GDM1 (cell line): ENCODE results near the gene FAM181B.
"Not testable (repeated sequence)": the region's sequence is repeated elsewhere in the genome, so short reads cannot be mapped to it uniquely, and the experiment has no call there.

ENCODE experiments used
- DNase-seq: peaks from one replicate; lab custom pipeline; 2025; lab: John Stamatoyannopoulos, UW

FAM181B gene

DNA sequence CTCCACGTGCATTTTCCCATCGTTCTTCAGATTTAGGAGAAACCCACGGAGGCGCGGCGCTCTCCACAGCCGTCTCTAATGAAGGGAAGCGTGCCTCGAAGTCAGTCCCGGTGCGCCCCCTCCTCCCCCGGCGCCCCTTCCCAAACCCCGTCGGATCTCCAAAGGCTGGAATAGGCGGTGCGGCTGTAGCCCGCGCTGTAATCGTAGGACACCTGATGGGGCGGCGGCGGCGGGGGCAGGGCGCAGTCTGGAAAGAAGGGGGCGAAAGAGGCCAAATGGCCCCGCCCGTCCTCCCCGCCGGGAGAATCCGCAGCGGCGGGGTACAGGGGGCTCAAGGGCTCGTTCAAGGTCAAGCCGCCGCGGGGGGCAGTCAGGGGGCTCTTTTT is 1.3 kb downstream of the FAM181B start:
- DNase-seq, result no peak

DNA sequence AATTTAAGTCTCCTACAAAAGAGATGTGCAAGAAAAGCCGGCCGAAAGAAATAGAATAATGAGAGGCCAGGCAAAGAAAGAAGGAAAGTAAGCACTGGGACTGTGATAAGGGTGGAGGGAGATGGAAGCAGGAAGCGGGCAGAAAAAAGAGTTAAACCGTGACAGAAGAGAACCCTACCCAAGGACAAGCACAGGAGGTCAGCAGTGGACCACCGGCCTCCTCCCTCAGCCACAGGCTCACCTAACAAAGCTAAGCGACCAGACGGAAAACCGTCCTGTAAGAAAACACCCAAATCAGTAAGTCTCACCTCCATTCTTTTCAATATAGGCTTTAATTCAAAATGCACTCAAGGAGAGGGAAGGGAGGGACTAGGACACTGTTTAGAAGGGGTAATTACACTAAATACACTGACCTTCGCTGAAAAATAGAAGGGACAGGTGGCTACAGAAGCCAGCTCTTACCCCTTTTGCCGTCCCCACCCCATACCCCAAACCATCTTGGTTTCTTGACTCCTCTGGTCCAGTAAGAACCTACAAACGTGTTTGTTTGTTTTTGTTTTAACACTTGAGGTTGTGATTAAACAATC is 1.9 kb downstream of the FAM181B start:
- no peak for DNase-seq

DNA sequence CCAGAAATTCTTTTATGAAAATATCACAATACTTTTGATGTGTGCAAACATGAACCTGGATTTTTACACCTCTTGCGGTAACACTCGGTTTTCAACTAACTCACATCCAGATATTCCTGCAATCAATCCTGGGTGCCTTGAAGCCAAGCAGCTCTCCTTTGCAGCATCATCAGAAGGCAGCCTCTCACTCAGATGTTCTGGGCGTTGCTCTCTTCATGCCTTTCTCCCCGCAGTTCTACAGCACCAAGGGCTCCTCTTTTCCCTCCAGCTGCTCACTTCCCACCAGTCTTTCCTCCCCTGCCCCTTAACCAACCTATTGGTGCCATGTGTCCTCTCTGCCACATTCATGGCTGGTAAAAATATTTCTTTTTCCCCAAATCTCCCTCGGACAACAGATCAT is 2.9 kb downstream of the FAM181B start:
- no peak for DNase-seq

DNA sequence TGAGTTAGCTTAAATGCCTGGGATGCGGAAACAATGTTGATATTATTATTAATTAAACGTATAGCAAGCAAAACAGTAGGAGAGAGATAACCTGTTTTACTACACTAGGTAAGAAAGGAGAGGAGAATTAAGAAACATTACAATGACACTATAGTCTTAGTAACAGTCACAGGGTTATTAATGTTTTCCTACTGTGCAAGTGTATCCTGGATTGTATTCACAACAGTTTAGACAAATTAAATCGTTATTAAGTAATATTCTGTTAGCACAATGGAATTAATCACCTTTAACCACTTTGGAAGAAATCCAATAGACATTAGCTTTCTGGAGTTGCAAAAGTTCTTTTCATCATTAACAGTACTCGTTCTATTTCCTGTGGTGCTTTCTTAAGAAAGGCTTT is 3.4 kb downstream of the FAM181B start:
- no peak for DNase-seq

DNA sequence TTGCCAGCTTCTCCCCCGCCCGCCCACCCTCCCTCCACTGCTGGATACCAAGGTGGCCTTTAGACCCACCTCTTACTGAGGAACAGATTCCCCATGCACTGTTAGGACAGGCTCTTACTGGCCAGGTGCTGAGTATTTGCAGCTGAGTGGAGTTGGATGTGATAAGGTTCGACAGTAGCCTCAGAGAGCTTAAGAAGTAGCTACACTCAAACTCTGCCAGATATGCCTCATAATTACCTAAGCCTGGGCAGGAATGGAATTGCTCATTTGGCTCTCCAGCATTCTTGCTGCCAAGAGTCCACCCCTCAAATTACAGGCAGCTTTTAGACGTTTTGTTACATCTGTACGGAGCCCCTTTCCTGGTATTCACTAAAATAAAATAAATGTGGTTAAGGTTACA is 9.6 kb downstream of the FAM181B start:
- no peak for DNase-seq

DNA sequence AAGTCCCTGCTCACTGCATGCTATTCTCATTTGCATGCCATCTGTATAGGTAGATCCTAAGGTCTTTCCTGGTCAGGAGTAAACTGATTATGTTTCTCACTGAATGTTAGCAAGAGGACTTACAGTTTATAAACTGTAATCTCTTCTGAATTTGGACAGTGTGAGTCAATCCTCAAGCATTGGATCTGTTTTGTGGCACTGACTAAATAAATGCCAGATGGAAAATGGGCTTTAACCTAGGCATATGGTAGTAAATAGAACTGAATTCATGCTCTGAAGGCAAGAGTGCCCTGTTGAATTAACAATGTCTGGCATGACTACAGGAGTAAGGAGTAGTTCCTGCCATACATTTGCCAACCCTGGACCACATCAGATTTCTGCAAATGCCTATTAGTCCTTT is 11.4 kb downstream of the FAM181B start:
- no peak for DNase-seq

DNA sequence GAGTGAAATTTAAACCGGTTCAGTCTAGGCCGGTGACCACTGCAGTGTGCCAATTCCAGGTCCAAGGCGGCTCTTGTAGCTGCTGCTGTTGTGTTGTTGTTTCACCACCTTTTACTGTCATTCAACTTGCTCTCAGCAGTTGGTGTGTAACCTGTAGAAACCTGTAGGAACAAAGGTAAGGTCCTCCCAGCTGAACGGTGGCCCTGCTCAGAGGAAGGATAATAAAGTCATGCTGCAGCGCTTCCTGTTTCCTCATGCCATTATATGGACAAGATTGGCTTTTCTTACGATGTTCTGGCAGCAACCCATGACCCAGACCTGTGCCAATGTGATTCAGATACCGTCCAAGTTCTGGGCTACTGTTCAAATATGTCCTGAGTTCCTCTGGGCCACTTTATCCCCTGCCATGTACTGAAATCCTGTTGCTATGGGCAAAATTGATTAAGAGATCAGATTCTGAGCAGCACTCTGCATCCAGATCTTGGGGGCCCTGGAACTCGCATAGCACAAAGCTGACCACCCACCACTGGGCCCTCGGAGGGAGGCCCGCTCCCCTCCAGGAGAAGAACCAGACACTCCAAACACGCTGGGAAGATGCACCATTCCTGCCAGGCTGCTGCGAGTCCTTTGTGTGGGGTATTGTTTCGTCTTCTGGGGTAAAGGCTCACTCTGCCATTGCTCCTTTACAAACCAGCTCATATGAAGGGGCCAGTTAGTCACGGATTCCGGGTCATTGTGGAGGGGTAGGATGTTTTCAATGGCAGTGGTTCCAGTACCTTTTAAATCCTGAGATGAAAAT is 13.2 kb downstream of the FAM181B start:
- no peak for DNase-seq

DNA sequence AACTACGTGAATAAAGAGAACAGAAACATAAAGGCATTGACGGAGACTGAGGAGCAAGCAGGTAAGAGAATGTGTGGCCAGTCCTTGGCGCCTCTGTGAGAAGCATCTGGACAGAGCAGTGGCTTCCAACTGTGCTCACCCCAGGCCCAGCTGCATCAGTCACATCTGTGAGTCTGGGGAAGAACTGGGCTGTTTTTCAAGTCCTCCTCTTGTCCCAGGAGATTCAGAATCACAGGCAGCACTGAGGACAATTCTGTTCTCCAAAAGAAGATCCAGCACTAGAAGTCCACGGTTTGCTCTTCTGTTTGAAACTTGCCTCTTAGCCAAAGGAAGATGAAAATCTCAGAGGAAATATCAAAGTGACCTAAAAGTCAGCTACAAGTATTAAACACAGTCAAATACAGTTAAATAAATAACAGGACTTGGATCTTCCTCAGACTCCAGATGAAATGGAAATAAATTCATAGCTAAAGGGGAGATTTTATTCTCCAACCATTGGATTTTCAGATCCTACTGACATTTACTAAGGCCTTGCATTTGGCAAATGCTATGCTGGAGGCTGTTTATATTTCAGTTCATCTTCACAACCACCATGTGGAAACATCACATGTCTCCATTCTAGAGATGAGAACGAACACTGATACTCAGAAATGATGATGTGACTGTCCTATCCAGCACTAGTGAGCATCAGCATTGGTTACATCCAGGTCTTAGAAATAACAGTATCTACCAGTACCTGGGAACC is 14.1 kb downstream of the FAM181B start:
- DNase-seq, result no peak

DNA sequence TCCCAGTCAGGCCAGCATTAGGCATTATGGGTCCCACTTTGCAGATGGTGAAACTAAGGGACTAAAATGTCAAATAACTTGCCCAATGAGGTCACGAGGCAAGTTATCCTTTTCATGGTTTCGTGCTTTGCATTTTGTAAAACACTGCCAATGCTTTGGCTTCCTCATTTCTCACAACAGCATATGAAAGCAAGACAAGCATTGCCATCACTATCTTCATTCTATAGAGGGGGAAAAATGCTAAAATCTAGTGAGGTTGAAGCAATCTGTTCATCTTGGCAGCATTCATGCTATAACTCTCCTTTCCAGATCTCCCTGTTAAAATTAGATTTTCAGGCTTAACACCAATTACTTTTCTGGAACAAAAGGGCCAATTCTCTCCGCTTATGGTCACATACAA is 14.8 kb downstream of the FAM181B start:
- DNase-seq, result no peak

DNA sequence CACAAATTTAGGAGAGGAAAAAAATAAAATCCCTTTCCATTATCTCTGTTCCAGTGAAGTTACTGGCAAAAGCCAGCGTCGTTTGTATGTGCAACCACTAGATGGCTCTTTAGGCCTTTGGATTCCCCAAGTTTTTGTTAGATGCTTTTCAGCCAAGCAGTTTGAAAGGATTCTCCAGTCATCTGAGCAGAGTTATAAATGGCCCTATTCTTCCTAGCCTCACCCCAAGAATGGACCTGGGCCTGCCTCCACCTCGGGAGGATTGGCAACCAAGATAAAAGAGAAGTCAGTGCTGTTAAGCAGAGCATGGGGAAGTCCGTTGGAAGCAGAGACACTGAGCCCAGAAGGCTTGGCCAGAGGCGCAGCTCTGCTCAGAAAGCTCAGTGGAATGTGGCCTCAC is 15.4 kb downstream of the FAM181B start:
- peak; percentile 7 for DNase-seq

DNA sequence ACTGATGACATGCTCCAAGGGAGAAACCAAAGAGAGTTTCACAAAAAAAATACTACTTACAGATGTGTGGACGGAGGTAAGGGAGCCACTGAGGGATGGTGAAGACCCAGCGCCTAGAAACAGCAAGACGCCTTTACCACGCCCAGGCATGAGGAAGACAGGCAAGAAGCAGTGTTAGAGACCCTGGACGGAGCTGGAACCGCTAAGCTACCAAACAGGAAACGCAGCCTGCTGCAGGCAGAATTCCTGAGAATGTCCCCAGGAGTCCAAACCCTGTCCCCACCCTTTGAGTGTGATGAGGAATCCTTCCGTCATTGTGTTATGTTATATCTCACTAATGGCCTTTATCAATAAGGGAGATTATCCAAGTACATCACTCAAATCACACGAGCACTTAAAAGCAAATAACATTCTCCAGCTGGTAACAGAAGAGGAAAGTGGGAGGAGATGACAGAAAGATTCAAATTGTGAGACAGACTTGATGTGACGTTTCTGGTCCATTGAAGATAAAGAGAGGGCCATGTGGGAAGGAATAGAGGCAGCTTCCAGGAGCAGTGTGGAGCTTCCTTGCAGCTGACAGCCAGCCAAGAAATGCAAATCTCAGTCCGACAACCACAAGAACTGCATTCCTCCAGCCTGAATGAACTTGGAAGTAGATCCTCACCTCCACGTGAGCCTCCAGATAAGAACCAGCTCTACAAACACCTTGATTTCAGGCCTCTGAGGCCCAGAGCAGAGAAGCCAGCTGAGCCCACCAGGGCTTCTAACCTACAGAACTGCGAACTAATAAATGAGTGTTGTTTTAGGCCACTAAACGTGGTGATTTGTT is 19.1 kb downstream of the FAM181B start:
- DNase-seq, result no peak

DNA sequence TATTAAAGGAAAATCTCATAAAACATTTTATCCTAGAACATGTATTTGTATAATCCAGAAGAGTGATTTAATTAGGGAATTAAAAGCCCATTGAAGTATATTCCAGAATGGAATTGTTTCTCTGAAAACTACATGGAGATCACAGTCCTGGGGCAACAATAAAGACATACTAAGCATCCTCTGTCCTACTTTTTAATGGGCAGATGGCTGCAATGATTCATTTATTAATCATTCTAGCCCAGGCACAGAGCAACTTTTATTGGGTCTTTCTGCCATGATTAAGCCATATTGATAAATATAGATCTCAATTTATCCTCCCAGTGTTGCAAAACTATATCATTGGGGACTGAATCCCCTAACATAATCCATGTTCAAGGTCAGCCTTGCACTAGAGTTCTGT is 22.0 kb downstream of the FAM181B start:
- DNase-seq, result no peak

DNA sequence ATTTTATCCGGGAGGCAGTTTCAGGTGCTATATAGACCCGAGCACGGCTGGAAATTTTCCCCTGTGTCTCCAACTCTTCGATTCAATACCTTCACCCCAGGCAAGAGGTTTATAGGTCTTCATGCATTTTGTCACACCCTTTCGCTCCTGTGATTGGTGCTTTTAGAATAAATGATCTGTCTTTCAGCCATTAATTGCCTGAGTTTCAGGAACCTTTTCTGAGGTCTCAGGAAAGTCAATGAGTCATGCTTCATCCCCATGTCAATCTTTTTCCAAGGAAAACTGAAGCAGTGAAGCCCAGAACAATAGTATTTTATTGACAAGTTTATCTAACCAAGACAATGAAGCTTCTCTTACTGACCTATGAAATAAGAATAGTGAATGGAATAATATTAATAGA is 29.9 kb downstream of the FAM181B start:
- no peak for DNase-seq

DNA sequence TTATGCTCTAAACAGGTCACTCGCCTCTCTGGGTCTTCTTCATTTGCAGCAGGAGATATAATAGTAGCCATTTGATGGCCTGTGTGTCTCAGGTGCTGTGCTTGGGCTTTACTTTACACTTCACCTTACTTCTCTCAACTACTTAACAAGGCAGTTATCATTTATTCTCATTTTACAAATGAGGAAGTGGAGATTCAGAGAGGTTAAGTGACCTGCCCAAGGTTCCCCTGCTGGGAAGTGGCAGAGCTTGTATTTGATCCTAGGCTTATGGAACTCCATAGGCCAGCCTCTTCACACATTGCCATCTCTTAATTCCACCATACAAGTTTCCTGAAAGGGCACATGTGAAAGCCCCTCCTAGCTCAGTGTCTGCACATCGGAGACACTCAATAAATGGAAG is 30.4 kb downstream of the FAM181B start:
- DNase-seq, result no peak

DNA sequence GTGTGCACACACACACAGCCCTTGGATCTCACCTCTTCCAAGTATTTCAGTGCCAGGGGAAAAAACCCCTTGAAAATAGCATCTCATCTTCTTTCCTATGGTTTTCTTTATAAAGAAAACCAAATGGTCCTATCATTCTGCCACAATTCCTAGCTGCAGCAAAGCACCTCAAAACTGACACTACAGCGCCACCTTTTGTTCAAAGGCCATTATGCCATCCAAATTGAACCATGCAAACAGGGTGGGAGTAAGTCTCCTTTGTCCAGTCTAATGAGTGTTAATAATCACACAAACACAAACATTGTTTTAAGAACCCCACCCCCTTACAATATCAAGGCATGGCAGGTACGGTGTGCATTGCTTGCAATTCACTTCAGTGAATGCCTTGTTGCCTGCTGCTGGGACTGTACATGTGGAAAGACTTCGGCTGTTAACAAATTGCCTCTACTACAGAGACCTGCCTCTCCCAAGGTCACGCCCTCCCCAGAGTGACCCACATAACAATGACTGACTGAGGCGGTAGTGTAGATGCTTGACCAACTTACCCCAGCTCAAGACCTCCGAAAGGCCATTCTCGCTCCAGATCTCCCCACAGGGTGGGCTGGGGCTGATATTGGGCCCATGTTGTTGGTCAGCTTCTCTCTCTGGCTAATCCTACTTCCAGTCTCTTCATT is 31.7 kb downstream of the FAM181B start:
- peak; percentile 9 for DNase-seq

DNA sequence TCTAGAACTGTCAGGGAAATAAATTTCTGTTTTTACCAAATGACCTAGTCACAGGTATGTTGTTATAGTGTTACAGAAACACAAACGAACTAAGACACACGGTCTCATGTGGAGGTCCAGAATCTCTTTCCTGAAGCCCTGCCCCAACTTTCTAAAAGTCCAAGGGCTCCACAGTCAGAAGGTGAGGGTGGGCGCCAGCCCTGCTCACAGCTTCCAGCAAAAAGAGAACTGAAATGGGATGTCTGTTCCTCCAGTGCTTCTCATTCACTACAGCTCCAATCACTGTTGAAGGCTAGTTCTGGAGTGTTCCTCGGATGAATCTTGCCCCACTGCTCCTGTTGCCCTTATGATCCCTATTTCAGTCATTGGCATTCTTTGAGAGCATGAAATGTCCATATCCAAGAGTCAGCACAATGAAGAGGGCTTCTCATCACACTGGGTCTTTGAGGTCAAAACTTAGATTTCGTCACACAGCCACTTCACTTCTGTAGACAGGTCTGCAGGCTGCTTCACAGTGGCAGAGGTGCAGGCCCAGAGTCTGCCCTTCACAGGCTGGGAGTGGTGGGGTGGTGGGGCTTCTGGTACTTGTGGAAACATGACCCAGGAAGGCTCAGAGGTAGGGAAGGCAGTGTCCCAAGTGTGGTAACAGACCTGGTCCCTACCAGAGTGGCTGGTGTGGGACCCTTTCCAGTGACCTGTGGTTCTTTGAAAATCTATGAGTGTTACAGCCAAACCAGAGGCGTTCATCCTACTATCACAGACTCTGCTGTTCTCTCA is 34.9 kb downstream of the FAM181B start:
- DNase-seq, result no peak

DNA sequence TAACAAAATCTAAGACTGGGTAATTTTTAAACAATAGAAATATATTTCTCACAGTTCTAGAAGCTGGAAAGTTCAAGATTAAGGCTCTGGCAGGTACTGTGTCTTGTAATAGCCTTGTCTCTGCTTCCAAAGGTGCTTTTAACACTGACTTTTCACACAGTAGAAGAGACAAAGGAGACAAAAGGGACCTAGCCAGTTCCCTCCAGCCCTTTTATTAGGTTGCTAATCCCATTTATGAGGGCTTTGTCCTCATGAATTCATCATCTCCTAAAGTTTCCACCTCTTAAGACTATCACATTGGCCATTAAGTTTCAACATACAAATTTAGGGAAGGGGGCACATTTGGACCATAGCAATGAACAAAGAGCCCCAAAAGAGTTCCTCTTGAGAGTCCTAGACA is 40.7 kb downstream of the FAM181B start:
- DNase-seq, result no peak

DNA sequence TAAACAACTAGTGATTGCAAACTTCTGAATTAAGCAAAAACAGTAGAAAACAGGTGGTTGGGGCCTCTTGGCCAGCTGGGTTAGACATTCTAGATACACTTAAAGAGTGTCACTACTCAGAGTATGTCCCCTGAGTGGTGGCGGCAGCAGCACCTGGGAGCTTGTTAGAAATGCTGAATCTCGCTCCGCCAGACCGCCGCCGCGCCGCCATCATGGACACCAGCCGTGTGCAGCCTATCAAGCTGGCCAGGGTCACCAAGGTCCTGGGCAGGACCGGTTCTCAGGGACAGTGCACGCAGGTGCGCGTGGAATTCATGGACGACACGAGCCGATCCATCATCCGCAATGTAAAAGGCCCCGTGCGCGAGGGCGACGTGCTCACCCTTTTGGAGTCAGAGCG is 44.3 kb downstream of the FAM181B start:
- not testable (repeated sequence) for DNase-seq

DNA sequence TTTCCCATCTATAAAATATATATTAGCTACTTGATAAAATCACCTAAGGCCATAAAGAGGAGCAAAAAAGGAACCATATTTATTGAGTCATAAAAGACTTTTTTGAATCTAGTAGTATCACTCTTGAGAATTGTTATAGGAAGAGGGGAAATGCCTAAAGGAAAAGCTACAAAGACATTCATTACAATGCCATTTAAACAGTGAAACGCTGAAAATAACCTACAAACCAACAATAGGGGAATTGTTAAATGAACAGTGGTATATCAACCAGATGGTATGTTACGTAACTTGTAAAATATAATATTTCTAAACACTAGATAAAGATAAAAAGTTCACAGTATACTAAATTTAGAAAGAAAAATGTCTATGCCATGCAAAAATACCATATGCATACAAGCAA is 47.5 kb downstream of the FAM181B start:
- DNase-seq, result no peak

DNA sequence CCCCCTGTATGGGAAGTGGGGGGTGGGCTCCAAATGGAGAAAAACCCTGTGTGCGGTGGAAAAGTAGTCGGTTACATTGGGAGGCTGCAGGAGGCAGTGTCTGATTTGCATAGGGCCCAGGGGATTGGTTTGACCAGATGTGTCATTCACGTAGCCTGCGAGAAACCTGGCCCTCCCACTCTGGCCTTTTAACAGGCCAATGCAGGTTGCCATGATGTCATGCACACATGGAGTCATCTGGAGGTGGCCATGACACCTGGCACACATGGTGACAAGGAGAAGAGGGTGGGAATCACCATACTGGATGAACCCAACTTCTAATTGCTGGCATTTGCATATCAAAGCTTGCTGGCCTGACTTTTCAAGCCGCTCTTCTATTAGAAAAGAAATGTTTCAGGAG is 50.6 kb downstream of the FAM181B start:
- no peak for DNase-seq
